Esophagus squamous epithelium (tissue), 4 donors: ENCODE data around the gene IFT25.

ENCODE experiments used
- CTCF ChIP-seq, 6 experiments: fragments of 450-650 bp in 4 of 6; fragments of 200-600 bp in 2 of 6; sonication (generic) in 2 of 6; IDR thresholded peaks; one replicate each; pipeline ENCODE4 v1.5.1; 2016 to 2019; ENCODE audit warnings: antibody characterized with exemption in 6 of 6, mild to moderate bottlenecking in 4 of 6, moderate library complexity in 4 of 6
- POLR2A ChIP-seq, 4 donors: fragments of 450-650 bp; IDR thresholded peaks; one replicate each; pipeline ENCODE4 v1.6.1; 2017; ENCODE audit warnings: antibody characterized with exemption in 4 of 4, mild to moderate bottlenecking in 4 of 4, moderate library complexity in 3 of 4

GRCh38 chr1:53954128-53954527 is 8.6 kb upstream of the IFT25 start:
- no peak for TF ChIP-seq CTCF (IDR thresholded peaks at IDR 0.05)
- TF ChIP-seq POLR2A (IDR thresholded peaks at IDR 0.05): no peak
